A673 (cell line): ENCODE measurements around the gene SIGLEC8.

Experiments
- CTCF ChIP-seq: fragments of 300-800, 200-600 bp; sonication (generic); conservative IDR thresholded peaks from 2 replicates; pipeline ENCODE4 v1.5.1; 2017; ENCODE audit warnings: low read depth, mild to moderate bottlenecking, antibody characterized with exemption, low read length, moderate library complexity, mixed read lengths
- EZH2 ChIP-seq: fragments of 200-600 bp; sonication (generic); IDR thresholded peaks from 2 replicates; pipeline ENCODE4 v1.6.1; 2017; ENCODE audit warnings: borderline replicate concordance, low read depth, mild to moderate bottlenecking, mixed read lengths, antibody characterized with exemption, low read length; ENCODE audit not compliant: poor library complexity, severe bottlenecking

- TF ChIP-seq CTCF (no peak), EZH2 (no peak)
Measured at GRCh38 chr19:51507192-51507591, 48.9 kb upstream of the SIGLEC8 start.
